ENCODE data around the gene PIH1D1.
A peak's percentile ranks its signal among the peaks of the same experiment; 100 is the strongest.

GRCh38 chr19:49489601-49490167 is 38.1 kb upstream of the PIH1D1 start:
- TF ChIP-seq CTCF (IDR thresholded peaks at IDR 0.05): peak in 3 of 6 experiments; percentile 22 to 40 (median 24)
- no peak for TF ChIP-seq POLR2A (IDR thresholded peaks at IDR 0.05)
